ENCODE results near the gene SLC52A3.
"Not testable (repeated sequence)": the region's sequence is repeated elsewhere in the genome, so short reads cannot be mapped to it uniquely, and the experiment has no call there.

The SLC52A3 gene

GRCh38 chr20:801678-802077, 33.4 kb upstream of the SLC52A3 start:
- H3F3A ChIP-seq (ENCODE audit: low read depth) = no peaks in the 10 kb centered on the region
- no peaks in the 10 kb centered on the region for H4K20me1 ChIP-seq (ENCODE audit: insufficient read depth, low read length, poor library complexity, severe bottlenecking)
- peaks cover 10% of the 10 kb centered on the region for H3K9me3 ChIP-seq (ENCODE audit: insufficient read depth, low read depth, low read length)
- H3K36me3 ChIP-seq (ENCODE audit: insufficient read depth, low read length) = no peaks in the 10 kb centered on the region
- TF ChIP-seq EZH2phosphoT487 (IDR thresholded peaks at IDR 0.05; ENCODE audit: borderline replicate concordance) (no peak), CTCF (conservative IDR thresholded peaks at IDR 0.05; ENCODE audit: low read length) (no peak)
- H3K9me2 ChIP-seq (replicated peaks; ENCODE audit: low read depth, low read length) = no peaks in the 10 kb centered on the region
- H3K4me3 ChIP-seq (ENCODE audit: low read length, poor library complexity, severe bottlenecking) = no peak overlapping the region
- H3K4me2 ChIP-seq (ENCODE audit: low read depth, low read length, poor library complexity, severe bottlenecking) = no peak overlapping the region
- H2AFZ ChIP-seq (ENCODE audit: low read length) = no peak overlapping the region
- no peaks in the 10 kb centered on the region for H3K27me3 ChIP-seq (ENCODE audit: insufficient read depth, low read length, poor library complexity, severe bottlenecking)
- no peaks in the 10 kb centered on the region for H3K79me2 ChIP-seq (ENCODE audit: insufficient read depth, low read length)
- H3K9ac ChIP-seq (ENCODE audit: low read depth, low read length, poor library complexity, severe bottlenecking) = no peak overlapping the region
- H3K4me1 ChIP-seq (ENCODE audit: insufficient read depth, low read length, poor library complexity, severe bottlenecking) = no peaks in the 10 kb centered on the region

GRCh38 chr20:800026-800425, 31.7 kb upstream of the SLC52A3 start:
- H3K4me2 ChIP-seq (ENCODE audit: low read depth, low read length, poor library complexity, severe bottlenecking); H3K27me3 ChIP-seq (ENCODE audit: insufficient read depth, low read length, poor library complexity, severe bottlenecking); H3K4me1 ChIP-seq (ENCODE audit: insufficient read depth, low read length, poor library complexity, severe bottlenecking); H3K4me3 ChIP-seq (ENCODE audit: low read length, poor library complexity, severe bottlenecking); H2AFZ ChIP-seq (ENCODE audit: low read length); H3K9ac ChIP-seq (ENCODE audit: low read depth, low read length, poor library complexity, severe bottlenecking); H4K20me1 ChIP-seq (ENCODE audit: insufficient read depth, low read length, poor library complexity, severe bottlenecking); H3K9me3 ChIP-seq (ENCODE audit: insufficient read depth, low read depth, low read length); H3K79me2 ChIP-seq (ENCODE audit: insufficient read depth, low read length); H3F3A ChIP-seq (ENCODE audit: low read depth); H3K36me3 ChIP-seq (ENCODE audit: insufficient read depth, low read length); H3K9me2 ChIP-seq (replicated peaks; ENCODE audit: low read depth, low read length): not testable (repeated sequence)

GRCh38 chr20:798746-799145, 30.4 kb upstream of the SLC52A3 start:
- H4K20me1 ChIP-seq (ENCODE audit: insufficient read depth, low read length, poor library complexity, severe bottlenecking); H3K79me2 ChIP-seq (ENCODE audit: insufficient read depth, low read length); H3K27me3 ChIP-seq (ENCODE audit: insufficient read depth, low read length, poor library complexity, severe bottlenecking); H3K9me2 ChIP-seq (replicated peaks; ENCODE audit: low read depth, low read length); H3K36me3 ChIP-seq (ENCODE audit: insufficient read depth, low read length); H3F3A ChIP-seq (ENCODE audit: low read depth); H3K4me1 ChIP-seq (ENCODE audit: insufficient read depth, low read length, poor library complexity, severe bottlenecking); H3K4me3 ChIP-seq (ENCODE audit: low read length, poor library complexity, severe bottlenecking); H2AFZ ChIP-seq (ENCODE audit: low read length); H3K4me2 ChIP-seq (ENCODE audit: low read depth, low read length, poor library complexity, severe bottlenecking); H3K9ac ChIP-seq (ENCODE audit: low read depth, low read length, poor library complexity, severe bottlenecking); H3K9me3 ChIP-seq (ENCODE audit: insufficient read depth, low read depth, low read length): not testable (repeated sequence)

- no peaks in the 10 kb centered on the region for H3K27me3 ChIP-seq (ENCODE audit: insufficient read depth, low read length, poor library complexity, severe bottlenecking)
- no peak overlapping the region for H2AFZ ChIP-seq (ENCODE audit: low read length)
- no peaks in the 10 kb centered on the region for H3K4me1 ChIP-seq (ENCODE audit: insufficient read depth, low read length, poor library complexity, severe bottlenecking)
- no peaks in the 10 kb centered on the region for H3K9me2 ChIP-seq (replicated peaks; ENCODE audit: low read depth, low read length)
- no peaks in the 10 kb centered on the region for H3K79me2 ChIP-seq (ENCODE audit: insufficient read depth, low read length)
- H4K20me1 ChIP-seq (ENCODE audit: insufficient read depth, low read length, poor library complexity, severe bottlenecking) = no peaks in the 10 kb centered on the region
- no peaks in the 10 kb centered on the region for H3F3A ChIP-seq (ENCODE audit: low read depth)
- H3K4me2 ChIP-seq (ENCODE audit: low read depth, low read length, poor library complexity, severe bottlenecking) = no peak overlapping the region
- no peaks in the 10 kb centered on the region for H3K36me3 ChIP-seq (ENCODE audit: insufficient read depth, low read length)
- no peak overlapping the region for H3K4me3 ChIP-seq (ENCODE audit: low read length, poor library complexity, severe bottlenecking)
- no peak overlapping the region for H3K9ac ChIP-seq (ENCODE audit: low read depth, low read length, poor library complexity, severe bottlenecking)
- TF ChIP-seq CTCF (conservative IDR thresholded peaks at IDR 0.05; ENCODE audit: low read length) = no peak
- no peak for TF ChIP-seq EZH2phosphoT487 (IDR thresholded peaks at IDR 0.05; ENCODE audit: borderline replicate concordance)
- H3K9me3 ChIP-seq (ENCODE audit: insufficient read depth, low read depth, low read length) = no peaks in the 10 kb centered on the region
These were observed 28.6 kb upstream of the SLC52A3 start for GRCh38 chr20:796921-797320.
